Lower leg skin (tissue), 4 donors: ENCODE results near the gene APEH. TPM values are rescaled to one million over a fixed set of nuclear protein-coding genes. Genes with fewer than 3 reads are reported as not detected.

Source experiments
- DNase-seq, 2 donors: peaks; one replicate each; pipeline ENCODE4 v3.0.0-alpha.2; 2019; ENCODE audit warnings: low spot score in 2 of 2
- H3K4me3 ChIP-seq: fragments of 200-600 bp; sonication (generic); 2 replicates; pipeline ENCODE4 v1.5.1; 2017; ENCODE audit warnings: mild to moderate bottlenecking, low read depth; ENCODE audit not compliant: poor library complexity, severe bottlenecking
- POLR2A ChIP-seq, 2 donors: fragments of 450-650 bp; IDR thresholded peaks; one replicate each; pipeline ENCODE4 v1.6.1; 2016 to 2017; ENCODE audit warnings: antibody characterized with exemption in 2 of 2, mild to moderate bottlenecking in 1 of 2, moderate library complexity in 1 of 2
- WGBS, 2 donors: methylation state at CpG; one replicate each; pipeline ENCODE4 v1.1.5; 2018; 5-methylcytosine and 5-hydroxymethylcytosine counted together
- intact Hi-C: fragments of 100-400 bp; cut with DNase I; formaldehyde crosslinking; loops from one replicate; pipeline ENCODE4 v1.15.0; 2023; ENCODE audit warnings: low total_unique reads
- total RNA-seq, 4 donors: library from RNA; depleted of rRNA; stranded (reverse); fragments of >200 nt; gene quantifications; one replicate each; pipeline ENCODE4 v1.1.0, GENCODE V29; 2016
- TF ChIP-seq, protein P1 (sequence below), 3 donors: fragments of 450-650 bp; IDR thresholded peaks; one replicate each; pipeline ENCODE4 v1.5.1; 2016; ENCODE audit warnings: antibody characterized with exemption in 3 of 3, mild to moderate bottlenecking in 3 of 3, moderate library complexity in 2 of 3

APEH gene
- total RNA-seq, 4 donors from 2014 or later: 73.8 to 92.4 (median 83.1) TPM

DNA sequence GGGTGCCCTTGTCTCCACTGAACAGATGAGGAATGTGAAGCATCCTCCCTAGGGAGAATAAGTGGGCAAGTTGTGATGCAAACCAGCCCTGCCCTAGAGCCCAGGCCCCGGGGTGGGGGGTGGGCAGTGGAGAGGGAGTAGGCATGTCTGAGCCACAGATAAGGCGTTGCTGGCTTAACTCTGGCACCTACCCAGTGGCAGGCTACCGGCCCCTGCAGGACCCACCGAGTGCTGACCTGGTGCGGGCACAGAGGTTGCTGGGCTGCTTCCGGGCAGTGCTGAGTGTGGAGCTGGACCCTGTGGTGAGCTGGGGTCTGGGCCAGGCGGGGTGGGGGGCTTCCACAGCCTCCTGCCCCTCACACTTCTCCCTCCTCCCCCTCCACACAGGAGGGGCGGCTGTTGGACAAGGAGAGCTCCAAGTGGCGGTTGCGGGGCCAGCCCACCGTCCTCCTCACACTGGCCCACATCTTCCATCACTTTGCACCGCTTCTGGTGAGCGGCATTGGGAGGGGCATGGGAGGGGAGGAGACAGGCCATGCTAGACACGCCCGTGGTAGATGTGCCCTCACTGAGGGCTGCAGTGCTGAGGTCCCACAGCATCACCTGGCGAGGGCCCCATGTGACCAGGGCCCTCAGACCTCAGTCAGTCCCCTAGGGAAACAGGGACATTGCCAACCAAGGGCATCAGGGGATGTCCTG lies 25.3 kb downstream of the APEH start:
- no peak for DNase-seq
- H3K4me3 ChIP-seq: no peak overlapping the region
- WGBS, 2 donors: 84 to 87% methylated on average over 15 to 16 of the region's 16 CpGs
- intact Hi-C loops: no loop called here
- TF ChIP-seq, protein P1, sequence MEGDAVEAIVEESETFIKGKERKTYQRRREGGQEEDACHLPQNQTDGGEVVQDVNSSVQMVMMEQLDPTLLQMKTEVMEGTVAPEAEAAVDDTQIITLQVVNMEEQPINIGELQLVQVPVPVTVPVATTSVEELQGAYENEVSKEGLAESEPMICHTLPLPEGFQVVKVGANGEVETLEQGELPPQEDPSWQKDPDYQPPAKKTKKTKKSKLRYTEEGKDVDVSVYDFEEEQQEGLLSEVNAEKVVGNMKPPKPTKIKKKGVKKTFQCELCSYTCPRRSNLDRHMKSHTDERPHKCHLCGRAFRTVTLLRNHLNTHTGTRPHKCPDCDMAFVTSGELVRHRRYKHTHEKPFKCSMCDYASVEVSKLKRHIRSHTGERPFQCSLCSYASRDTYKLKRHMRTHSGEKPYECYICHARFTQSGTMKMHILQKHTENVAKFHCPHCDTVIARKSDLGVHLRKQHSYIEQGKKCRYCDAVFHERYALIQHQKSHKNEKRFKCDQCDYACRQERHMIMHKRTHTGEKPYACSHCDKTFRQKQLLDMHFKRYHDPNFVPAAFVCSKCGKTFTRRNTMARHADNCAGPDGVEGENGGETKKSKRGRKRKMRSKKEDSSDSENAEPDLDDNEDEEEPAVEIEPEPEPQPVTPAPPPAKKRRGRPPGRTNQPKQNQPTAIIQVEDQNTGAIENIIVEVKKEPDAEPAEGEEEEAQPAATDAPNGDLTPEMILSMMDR (IDR thresholded peaks at IDR 0.05): no peak
- no peak for TF ChIP-seq POLR2A (IDR thresholded peaks at IDR 0.05)

DNA sequence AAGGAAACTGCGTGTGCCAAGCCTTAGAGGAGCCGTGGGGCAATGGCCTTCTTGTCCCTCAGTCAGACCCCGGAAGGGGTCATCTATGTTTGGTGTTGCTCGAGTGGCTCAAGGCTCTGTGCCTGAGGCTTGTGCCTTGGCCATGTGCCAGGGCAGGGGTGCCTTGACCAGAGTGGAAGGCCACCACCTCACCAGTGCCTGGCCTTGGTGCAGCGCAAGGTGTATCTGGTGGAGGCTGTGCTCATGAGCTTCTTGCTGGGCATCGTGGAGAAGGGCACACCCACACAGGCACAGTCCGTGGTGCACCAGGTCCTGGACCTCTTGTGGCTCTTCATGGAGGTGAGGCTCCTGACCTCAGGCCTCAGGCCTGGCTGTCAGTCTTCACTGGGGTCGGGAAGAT lies 25.9 kb downstream of the APEH start:
- H3K4me3 ChIP-seq: no peak overlapping the region
- intact Hi-C loops: loop anchor here (5.0 kb wide), 1 partner anchor 137 kb away; no protein-coding TSS in a partner anchor
- 78 to 79% methylated on average over 6 to 8 of the region's 8 CpGs for WGBS, 2 donors
- no peak for DNase-seq
- no peak for TF ChIP-seq POLR2A (IDR thresholded peaks at IDR 0.05)
- TF ChIP-seq, protein P1 (IDR thresholded peaks at IDR 0.05): no peak

DNA sequence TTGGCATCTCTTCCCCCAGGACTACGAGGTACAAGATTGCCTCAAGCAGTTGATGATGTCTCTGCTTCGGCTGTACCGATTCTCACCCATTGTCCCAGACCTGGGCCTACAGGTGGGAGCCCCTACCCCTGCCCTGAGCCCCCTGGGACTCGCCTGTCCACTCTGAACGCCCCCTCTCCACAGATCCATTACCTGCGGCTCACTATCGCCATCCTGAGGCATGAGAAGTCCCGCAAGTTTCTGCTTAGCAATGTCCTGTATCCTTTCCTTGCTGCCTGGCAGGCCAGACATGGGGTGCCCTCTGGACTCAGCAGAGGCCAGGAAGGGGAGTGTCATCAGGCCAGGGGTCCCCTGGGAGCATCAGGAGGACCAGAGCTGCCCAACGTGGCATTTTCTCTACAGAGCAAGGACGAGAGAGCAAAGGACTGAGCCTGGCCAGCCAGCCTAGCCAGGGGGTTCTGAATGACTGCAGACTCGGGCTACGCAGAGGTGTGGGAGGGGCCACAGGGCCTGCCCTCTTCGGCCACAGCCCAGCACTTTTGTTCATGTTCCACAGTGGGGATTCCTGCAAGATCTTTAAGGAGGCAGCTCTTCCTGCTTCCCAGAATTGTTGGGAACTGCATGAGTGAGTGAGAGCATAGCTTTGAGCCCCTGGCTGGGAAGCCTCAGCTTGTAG lies 26.4 kb downstream of the APEH start:
- TF ChIP-seq POLR2A (IDR thresholded peaks at IDR 0.05): no peak
- TF ChIP-seq, protein P1 (IDR thresholded peaks at IDR 0.05): no peak
- no peak overlapping the region for H3K4me3 ChIP-seq
- DNase-seq: no peak
- 76 to 82% methylated on average over 13 of the region's 13 CpGs for WGBS, 2 donors
- intact Hi-C loops: loop anchor here (5.0 kb wide), 1 partner anchor 137 kb away; no protein-coding TSS in a partner anchor

DNA sequence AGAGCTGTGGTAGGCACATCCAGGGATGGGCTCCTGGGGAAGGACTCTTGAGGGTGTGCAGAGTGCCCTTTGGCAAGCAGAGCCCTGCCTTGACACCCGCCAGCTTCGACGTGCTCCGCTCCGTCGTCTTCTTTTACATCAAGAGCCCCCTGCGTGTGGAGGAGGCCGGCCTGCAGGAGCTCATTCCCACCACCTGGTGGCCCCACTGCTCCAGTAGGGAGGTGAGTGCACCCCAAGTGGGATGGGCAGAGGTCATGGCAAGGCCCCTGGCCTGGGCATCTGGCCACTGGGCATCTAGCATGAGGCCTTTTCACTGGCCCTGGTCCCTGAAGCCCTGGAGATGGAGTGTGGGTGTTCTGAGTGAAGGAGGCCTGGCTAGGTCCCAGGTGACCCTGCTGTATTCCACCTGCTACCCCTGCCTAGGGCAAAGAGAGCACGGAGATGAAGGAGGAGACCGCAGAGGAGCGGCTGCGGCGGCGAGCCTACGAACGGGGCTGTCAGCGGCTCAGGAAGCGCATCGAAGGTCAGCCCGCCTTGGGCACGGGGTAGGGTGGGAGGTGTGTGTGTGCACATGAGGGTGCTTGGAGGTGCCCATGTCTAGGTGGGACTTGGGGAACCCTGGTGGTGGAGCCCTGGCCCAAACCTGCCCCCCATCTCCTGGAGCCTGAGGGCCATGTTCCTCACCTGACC lies 27.4 kb downstream of the APEH start:
- intact Hi-C loops: loop anchor here (5.0 kb wide), 1 partner anchor 136 kb away; no protein-coding TSS in a partner anchor
- 84 to 87% methylated on average over 21 of the region's 21 CpGs for WGBS, 2 donors
- TF ChIP-seq, protein P1 (IDR thresholded peaks at IDR 0.05): no peak
- no peak for TF ChIP-seq POLR2A (IDR thresholded peaks at IDR 0.05)

DNA sequence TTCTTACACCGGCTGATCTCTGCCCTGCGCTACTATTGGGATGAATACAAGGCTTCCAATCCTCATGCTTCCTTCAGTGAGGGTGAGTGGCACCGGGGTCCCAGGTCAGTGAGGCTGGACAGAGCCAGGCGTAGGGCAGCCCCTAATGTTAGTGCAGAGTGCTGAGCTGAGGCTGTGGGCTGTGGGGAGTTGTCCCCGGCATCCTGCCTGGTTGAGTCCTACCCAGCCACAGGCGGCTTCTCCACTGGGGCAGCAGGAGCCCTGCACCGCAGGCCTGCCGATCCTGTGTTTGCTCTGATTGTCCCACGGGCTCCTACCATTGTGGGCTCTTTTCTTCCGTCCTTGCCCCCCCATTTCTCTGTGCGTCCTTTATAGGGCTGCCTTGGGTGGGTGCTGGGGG lies 28.5 kb downstream of the APEH start:
- intact Hi-C loops: loop anchor here (5.0 kb wide), 1 partner anchor 135 kb away; no protein-coding TSS in a partner anchor
- no peak for TF ChIP-seq POLR2A (IDR thresholded peaks at IDR 0.05)
- TF ChIP-seq, protein P1 (IDR thresholded peaks at IDR 0.05): no peak
- no peak for DNase-seq
- no peak overlapping the region for H3K4me3 ChIP-seq
- WGBS, 2 donors: 93 to 95% methylated on average over 10 to 11 of the region's 11 CpGs

More for the DNA sequence above, 27.4 kb downstream of the APEH start:
- H3K4me3 ChIP-seq: no peak overlapping the region
- no peak for DNase-seq
